HL-60 (cell line): ENCODE results near the gene DCDC1.

Experiments used
- DNase-seq, 2 experiments: peaks; one replicate each; pipeline ENCODE4 v3.0.0-alpha.2; 2010 to 2020; ENCODE audit warnings: low read depth in 1 of 2, low spot score in 1 of 2
- H3K27ac ChIP-seq: fragments of 250-450 bp; sonication (Bioruptor Pico); replicated peaks from 2 replicates; pipeline ENCODE4 v1.5.1; 2020; ENCODE audit warnings: mild to moderate bottlenecking, moderate library complexity
- H3K27me3 ChIP-seq: fragments of 250-450 bp; sonication (Bioruptor Pico); 2 replicates; pipeline ENCODE4 v1.5.1; 2021; ENCODE audit warnings: mild to moderate bottlenecking, moderate library complexity; ENCODE audit not compliant: insufficient read depth, poor library complexity, severe bottlenecking
- H3K4me3 ChIP-seq: replicated peaks from 2 replicates; pipeline ENCODE4 v1.5.1; 2011; ENCODE audit warnings: mild to moderate bottlenecking, control low read depth, low read length; ENCODE audit not compliant: insufficient read depth
- POLR2AphosphoS5 ChIP-seq: IDR thresholded peaks from 2 replicates; pipeline ENCODE4 v1.6.1; 2012; ENCODE audit warnings: low read depth
- SPI1 ChIP-seq: IDR thresholded peaks from 2 replicates; pipeline ENCODE4 v1.6.1; 2012; ENCODE audit warnings: low read depth, mild to moderate bottlenecking, borderline replicate concordance
- TF ChIP-seq, protein P1 (sequence below): IDR thresholded peaks from one replicate; pipeline ENCODE4 v1.5.1; 2011; ENCODE audit warnings: low read length, control low read depth, inconsistent platforms; ENCODE audit not compliant: insufficient read depth

Gene DCDC1

DNA sequence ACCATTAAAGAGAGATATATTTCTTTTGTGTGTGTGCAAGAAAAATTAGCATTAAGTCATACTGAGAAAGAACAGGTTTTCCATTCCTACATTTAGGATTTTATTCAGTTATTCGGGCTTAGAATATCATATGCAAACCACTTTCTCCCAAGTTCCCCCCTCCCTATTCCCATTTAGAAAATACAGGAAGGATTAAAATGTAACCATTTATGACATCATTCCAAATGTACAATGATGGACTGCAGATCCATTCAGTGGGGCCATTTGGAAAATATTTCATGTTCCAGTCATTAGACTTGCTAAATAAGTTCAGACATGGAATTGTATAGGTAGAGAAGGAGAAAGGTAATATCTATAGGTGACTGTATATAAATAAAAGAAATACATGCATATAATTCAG lies 554.8 kb downstream of the DCDC1 start:
- no peaks in the 10 kb centered on the region for H3K27me3 ChIP-seq
- no peak overlapping the region for H3K4me3 ChIP-seq
- no peak overlapping the region for H3K27ac ChIP-seq
- TF ChIP-seq POLR2AphosphoS5: no peak
- TF ChIP-seq, protein P1, sequence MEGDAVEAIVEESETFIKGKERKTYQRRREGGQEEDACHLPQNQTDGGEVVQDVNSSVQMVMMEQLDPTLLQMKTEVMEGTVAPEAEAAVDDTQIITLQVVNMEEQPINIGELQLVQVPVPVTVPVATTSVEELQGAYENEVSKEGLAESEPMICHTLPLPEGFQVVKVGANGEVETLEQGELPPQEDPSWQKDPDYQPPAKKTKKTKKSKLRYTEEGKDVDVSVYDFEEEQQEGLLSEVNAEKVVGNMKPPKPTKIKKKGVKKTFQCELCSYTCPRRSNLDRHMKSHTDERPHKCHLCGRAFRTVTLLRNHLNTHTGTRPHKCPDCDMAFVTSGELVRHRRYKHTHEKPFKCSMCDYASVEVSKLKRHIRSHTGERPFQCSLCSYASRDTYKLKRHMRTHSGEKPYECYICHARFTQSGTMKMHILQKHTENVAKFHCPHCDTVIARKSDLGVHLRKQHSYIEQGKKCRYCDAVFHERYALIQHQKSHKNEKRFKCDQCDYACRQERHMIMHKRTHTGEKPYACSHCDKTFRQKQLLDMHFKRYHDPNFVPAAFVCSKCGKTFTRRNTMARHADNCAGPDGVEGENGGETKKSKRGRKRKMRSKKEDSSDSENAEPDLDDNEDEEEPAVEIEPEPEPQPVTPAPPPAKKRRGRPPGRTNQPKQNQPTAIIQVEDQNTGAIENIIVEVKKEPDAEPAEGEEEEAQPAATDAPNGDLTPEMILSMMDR: no peak
- no peak for TF ChIP-seq SPI1
- no peak for DNase-seq
